WTC11 (cell line): ENCODE results near the gene ASF1A. TPM values are rescaled to one million over a fixed set of nuclear protein-coding genes. Genes with fewer than 3 reads are reported as not detected.

Experiments used
- CBFB ChIP-seq: sonication (generic); formaldehyde crosslinking; IDR thresholded peaks from 2 replicates; pipeline ENCODE4 v1.8.1; 2022; ENCODE audit warnings: mild to moderate bottlenecking, low read depth, missing genetic modification reagents
- CREM ChIP-seq: sonication (generic); formaldehyde crosslinking; IDR thresholded peaks from 2 replicates; pipeline ENCODE4 v1.8.1; 2022; ENCODE audit warnings: mild to moderate bottlenecking, missing genetic modification reagents, moderate library complexity
- ELF4 ChIP-seq: sonication (generic); formaldehyde crosslinking; IDR thresholded peaks from 2 replicates; pipeline ENCODE4 v1.8.1; 2022; ENCODE audit warnings: low read depth, mild to moderate bottlenecking, moderate library complexity, missing genetic modification reagents
- ESRRA ChIP-seq: sonication (generic); formaldehyde crosslinking; IDR thresholded peaks from 2 replicates; pipeline ENCODE4 v1.8.1; 2022; ENCODE audit warnings: mild to moderate bottlenecking, missing genetic modification reagents, borderline replicate concordance
- FOXJ3 ChIP-seq: sonication (generic); formaldehyde crosslinking; IDR thresholded peaks from 2 replicates; pipeline ENCODE4 v1.9.0; 2021; ENCODE audit warnings: missing genetic modification reagents, mild to moderate bottlenecking, borderline replicate concordance
- GABPB1 ChIP-seq: sonication (generic); formaldehyde crosslinking; IDR thresholded peaks from 2 replicates; pipeline ENCODE4 v1.8.1; 2023; ENCODE audit warnings: mild to moderate bottlenecking, missing genetic modification reagents
- GTF2I ChIP-seq: fragments of 250-450 bp; sonication (Bioruptor Pico); conservative IDR thresholded peaks from 2 replicates; pipeline ENCODE4 v1.4.0; 2021; ENCODE audit warnings: mild to moderate bottlenecking
- JUN ChIP-seq: sonication (generic); formaldehyde crosslinking; IDR thresholded peaks from 2 replicates; pipeline ENCODE4 v1.8.0; 2023; ENCODE audit warnings: mild to moderate bottlenecking, missing genetic modification reagents
- KAT7 ChIP-seq: sonication (generic); formaldehyde crosslinking; IDR thresholded peaks from 2 replicates; pipeline ENCODE4 v1.8.1; 2023; ENCODE audit warnings: missing genetic modification reagents, mild to moderate bottlenecking, borderline replicate concordance
- RELA ChIP-seq: sonication (generic); formaldehyde crosslinking; IDR thresholded peaks from 2 replicates; pipeline ENCODE4 v1.8.1; 2022; ENCODE audit warnings: missing genetic modification reagents, mild to moderate bottlenecking, borderline replicate concordance
- TEAD1 ChIP-seq: sonication (generic); formaldehyde crosslinking; IDR thresholded peaks from 2 replicates; pipeline ENCODE4 v1.8.0; 2022; ENCODE audit warnings: mild to moderate bottlenecking, missing genetic modification reagents
- ZNF121 ChIP-seq: sonication (generic); formaldehyde crosslinking; IDR thresholded peaks from 2 replicates; pipeline ENCODE4 v1.8.0; 2023; ENCODE audit warnings: missing genetic modification reagents
- ZNF263 ChIP-seq: sonication (generic); formaldehyde crosslinking; IDR thresholded peaks from 2 replicates; pipeline ENCODE4 v1.8.1; 2022; ENCODE audit warnings: low read depth, mild to moderate bottlenecking, moderate library complexity, missing genetic modification reagents
- ZNF671 ChIP-seq: fragments of 250-450 bp; sonication (Bioruptor Pico); IDR thresholded peaks from 2 replicates; pipeline ENCODE4 v1.8.0; 2021; ENCODE audit warnings: mild to moderate bottlenecking
- total RNA-seq: library from RNA; stranded (reverse); gene quantifications from 3 replicates; pipeline ENCODE4 v1.2.3, GENCODE V29; 2021
- TF ChIP-seq, protein P1 (sequence below): fragments of 250-450 bp; sonication (Bioruptor Pico); IDR thresholded peaks from 2 replicates; pipeline ENCODE4 v1.8.0; 2021; ENCODE audit warnings: mild to moderate bottlenecking
- TF ChIP-seq, protein P2 (sequence below): sonication (generic); formaldehyde crosslinking; IDR thresholded peaks from 2 replicates; pipeline ENCODE4 v1.8.1; 2022; ENCODE audit warnings: low read depth, mild to moderate bottlenecking, moderate library complexity, missing genetic modification reagents, borderline replicate concordance
- TF ChIP-seq, protein P3 (sequence below): sonication (generic); formaldehyde crosslinking; IDR thresholded peaks from 2 replicates; pipeline ENCODE4 v1.8.0; 2022; ENCODE audit warnings: mild to moderate bottlenecking, missing genetic modification reagents
- TF ChIP-seq, protein P4 (sequence below): fragments of 250-450 bp; sonication (Bioruptor Pico); IDR thresholded peaks from 2 replicates; pipeline ENCODE4 v2.1.2; 2022; ENCODE audit warnings: mild to moderate bottlenecking, moderate library complexity
- TF ChIP-seq, protein P5 (sequence below): sonication (generic); formaldehyde crosslinking; IDR thresholded peaks from 2 replicates; pipeline ENCODE4 v1.8.1; 2022; ENCODE audit warnings: mild to moderate bottlenecking, missing genetic modification reagents, moderate library complexity, borderline replicate concordance
- TF ChIP-seq, protein P6 (sequence below): sonication (generic); formaldehyde crosslinking; IDR thresholded peaks from 2 replicates; pipeline ENCODE4 v1.8.0; 2022; ENCODE audit warnings: missing genetic modification reagents
- TF ChIP-seq, protein P7 (sequence below): sonication (generic); formaldehyde crosslinking; IDR thresholded peaks from 2 replicates; pipeline ENCODE4 v1.8.1; 2022; ENCODE audit warnings: low read depth, missing genetic modification reagents, borderline replicate concordance
- TF ChIP-seq, protein P8 (sequence below): sonication (generic); formaldehyde crosslinking; IDR thresholded peaks from 2 replicates; pipeline ENCODE4 v1.8.1; 2023; ENCODE audit warnings: mild to moderate bottlenecking, moderate library complexity, missing genetic modification reagents

The ASF1A gene
- total RNA-seq, 1 experiment from 2014 or later, result 36.7 TPM

DNA sequence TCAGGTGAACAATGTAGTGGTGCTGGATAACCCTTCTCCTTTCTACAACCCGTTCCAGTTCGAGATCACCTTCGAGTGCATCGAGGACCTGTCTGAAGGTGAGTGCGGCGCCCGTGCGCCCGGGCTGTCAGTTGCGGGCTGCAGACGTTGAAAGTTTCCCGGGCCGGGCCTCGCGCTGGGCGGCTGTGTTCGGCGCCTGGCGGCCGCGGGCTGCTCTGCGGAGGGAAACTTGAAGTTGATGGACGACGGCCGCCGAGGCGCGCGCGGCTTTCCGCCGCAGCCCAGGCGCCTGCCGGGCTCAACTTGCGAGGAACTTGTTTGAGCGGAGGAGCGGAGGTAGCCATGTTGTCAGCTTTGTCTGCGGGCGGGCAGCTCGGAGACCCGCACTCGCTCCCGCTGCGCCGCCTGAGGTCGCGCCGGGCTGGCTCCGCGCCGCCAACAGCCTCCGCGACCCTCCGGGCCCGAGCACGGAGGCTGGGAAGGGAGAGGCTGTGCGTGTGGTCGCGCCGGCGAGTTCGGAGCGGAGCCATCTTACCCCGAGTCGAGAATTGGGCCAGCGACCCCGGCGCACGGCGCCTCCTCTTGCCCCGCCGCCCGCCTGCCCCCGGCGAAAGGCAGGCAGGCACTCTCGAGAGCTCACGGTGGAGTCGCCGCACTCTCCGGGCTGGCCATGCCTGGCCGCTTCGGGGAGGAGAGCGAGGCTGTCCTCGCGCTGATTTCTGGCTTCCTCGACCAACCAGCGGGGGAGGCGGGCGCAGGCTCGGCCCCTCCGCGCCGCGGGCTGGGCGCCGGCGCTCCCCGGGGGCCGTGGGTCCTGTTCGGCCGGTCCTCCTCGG lies 691 bp downstream of the ASF1A start (continued):
- no peak for TF ChIP-seq ELF4 (CRISPR knock-in tag)
- TF ChIP-seq FOXJ3 (CRISPR knock-in tag), result no peak
- TF ChIP-seq ZNF263 (CRISPR knock-in tag), result no peak
- TF ChIP-seq, protein P1, sequence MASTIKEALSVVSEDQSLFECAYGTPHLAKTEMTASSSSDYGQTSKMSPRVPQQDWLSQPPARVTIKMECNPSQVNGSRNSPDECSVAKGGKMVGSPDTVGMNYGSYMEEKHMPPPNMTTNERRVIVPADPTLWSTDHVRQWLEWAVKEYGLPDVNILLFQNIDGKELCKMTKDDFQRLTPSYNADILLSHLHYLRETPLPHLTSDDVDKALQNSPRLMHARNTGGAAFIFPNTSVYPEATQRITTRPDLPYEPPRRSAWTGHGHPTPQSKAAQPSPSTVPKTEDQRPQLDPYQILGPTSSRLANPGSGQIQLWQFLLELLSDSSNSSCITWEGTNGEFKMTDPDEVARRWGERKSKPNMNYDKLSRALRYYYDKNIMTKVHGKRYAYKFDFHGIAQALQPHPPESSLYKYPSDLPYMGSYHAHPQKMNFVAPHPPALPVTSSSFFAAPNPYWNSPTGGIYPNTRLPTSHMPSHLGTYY (CRISPR knock-in tag), result no peak
- TF ChIP-seq KAT7 (CRISPR knock-in tag), result peak; percentile 32; the same call in 1 of the 2 replicates
- TF ChIP-seq RELA (CRISPR knock-in tag), result 0 out of 2 replicates have a peak, but pooled peaks have one; percentile 12
- TF ChIP-seq, protein P2, sequence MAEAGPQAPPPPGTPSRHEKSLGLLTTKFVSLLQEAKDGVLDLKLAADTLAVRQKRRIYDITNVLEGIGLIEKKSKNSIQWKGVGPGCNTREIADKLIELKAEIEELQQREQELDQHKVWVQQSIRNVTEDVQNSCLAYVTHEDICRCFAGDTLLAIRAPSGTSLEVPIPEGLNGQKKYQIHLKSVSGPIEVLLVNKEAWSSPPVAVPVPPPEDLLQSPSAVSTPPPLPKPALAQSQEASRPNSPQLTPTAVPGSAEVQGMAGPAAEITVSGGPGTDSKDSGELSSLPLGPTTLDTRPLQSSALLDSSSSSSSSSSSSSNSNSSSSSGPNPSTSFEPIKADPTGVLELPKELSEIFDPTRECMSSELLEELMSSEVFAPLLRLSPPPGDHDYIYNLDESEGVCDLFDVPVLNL (CRISPR knock-in tag), result no peak
- no peak for TF ChIP-seq GTF2I (CRISPR knock-in tag)
- no peak for TF ChIP-seq ZNF121 (CRISPR knock-in tag)
- TF ChIP-seq GABPB1 (CRISPR knock-in tag), result no peak; the same call in 1 of the 2 replicates
- TF ChIP-seq CREM (CRISPR knock-in tag), result no peak
- TF ChIP-seq, protein P3, sequence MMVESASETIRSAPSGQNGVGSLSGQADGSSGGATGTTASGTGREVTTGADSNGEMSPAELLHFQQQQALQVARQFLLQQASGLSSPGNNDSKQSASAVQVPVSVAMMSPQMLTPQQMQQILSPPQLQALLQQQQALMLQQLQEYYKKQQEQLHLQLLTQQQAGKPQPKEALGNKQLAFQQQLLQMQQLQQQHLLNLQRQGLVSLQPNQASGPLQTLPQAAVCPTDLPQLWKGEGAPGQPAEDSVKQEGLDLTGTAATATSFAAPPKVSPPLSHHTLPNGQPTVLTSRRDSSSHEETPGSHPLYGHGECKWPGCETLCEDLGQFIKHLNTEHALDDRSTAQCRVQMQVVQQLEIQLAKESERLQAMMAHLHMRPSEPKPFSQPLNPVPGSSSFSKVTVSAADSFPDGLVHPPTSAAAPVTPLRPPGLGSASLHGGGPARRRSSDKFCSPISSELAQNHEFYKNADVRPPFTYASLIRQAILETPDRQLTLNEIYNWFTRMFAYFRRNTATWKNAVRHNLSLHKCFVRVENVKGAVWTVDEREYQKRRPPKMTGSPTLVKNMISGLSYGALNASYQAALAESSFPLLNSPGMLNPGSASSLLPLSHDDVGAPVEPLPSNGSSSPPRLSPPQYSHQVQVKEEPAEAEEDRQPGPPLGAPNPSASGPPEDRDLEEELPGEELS (CRISPR knock-in tag), result 0 out of 2 replicates have a peak, but pooled peaks have one; percentile 30
- no peak for TF ChIP-seq ZNF671 (CRISPR knock-in tag)
- TF ChIP-seq, protein P4, sequence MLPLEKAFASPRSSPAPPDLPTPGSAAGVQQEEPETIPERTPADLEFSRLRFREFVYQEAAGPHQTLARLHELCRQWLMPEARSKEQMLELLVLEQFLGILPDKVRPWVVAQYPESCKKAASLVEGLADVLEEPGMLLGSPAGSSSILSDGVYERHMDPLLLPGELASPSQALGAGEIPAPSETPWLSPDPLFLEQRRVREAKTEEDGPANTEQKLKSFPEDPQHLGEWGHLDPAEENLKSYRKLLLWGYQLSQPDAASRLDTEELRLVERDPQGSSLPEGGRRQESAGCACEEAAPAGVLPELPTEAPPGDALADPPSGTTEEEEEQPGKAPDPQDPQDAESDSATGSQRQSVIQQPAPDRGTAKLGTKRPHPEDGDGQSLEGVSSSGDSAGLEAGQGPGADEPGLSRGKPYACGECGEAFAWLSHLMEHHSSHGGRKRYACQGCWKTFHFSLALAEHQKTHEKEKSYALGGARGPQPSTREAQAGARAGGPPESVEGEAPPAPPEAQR (CRISPR knock-in tag), result no peak
- TF ChIP-seq JUN, result no peak
- TF ChIP-seq TEAD1 (CRISPR knock-in tag), result no peak; the same call in 1 of the 2 replicates
- TF ChIP-seq, protein P5, sequence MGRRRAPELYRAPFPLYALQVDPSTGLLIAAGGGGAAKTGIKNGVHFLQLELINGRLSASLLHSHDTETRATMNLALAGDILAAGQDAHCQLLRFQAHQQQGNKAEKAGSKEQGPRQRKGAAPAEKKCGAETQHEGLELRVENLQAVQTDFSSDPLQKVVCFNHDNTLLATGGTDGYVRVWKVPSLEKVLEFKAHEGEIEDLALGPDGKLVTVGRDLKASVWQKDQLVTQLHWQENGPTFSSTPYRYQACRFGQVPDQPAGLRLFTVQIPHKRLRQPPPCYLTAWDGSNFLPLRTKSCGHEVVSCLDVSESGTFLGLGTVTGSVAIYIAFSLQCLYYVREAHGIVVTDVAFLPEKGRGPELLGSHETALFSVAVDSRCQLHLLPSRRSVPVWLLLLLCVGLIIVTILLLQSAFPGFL (CRISPR knock-in tag), result no peak
- TF ChIP-seq, protein P6, sequence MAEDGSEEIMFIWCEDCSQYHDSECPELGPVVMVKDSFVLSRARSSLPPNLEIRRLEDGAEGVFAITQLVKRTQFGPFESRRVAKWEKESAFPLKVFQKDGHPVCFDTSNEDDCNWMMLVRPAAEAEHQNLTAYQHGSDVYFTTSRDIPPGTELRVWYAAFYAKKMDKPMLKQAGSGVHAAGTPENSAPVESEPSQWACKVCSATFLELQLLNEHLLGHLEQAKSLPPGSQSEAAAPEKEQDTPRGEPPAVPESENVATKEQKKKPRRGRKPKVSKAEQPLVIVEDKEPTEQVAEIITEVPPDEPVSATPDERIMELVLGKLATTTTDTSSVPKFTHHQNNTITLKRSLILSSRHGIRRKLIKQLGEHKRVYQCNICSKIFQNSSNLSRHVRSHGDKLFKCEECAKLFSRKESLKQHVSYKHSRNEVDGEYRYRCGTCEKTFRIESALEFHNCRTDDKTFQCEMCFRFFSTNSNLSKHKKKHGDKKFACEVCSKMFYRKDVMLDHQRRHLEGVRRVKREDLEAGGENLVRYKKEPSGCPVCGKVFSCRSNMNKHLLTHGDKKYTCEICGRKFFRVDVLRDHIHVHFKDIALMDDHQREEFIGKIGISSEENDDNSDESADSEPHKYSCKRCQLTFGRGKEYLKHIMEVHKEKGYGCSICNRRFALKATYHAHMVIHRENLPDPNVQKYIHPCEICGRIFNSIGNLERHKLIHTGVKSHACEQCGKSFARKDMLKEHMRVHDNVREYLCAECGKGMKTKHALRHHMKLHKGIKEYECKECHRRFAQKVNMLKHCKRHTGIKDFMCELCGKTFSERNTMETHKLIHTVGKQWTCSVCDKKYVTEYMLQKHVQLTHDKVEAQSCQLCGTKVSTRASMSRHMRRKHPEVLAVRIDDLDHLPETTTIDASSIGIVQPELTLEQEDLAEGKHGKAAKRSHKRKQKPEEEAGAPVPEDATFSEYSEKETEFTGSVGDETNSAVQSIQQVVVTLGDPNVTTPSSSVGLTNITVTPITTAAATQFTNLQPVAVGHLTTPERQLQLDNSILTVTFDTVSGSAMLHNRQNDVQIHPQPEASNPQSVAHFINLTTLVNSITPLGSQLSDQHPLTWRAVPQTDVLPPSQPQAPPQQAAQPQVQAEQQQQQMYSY (CRISPR knock-in tag), result no peak
- TF ChIP-seq CBFB, result no peak
- TF ChIP-seq, protein P7, sequence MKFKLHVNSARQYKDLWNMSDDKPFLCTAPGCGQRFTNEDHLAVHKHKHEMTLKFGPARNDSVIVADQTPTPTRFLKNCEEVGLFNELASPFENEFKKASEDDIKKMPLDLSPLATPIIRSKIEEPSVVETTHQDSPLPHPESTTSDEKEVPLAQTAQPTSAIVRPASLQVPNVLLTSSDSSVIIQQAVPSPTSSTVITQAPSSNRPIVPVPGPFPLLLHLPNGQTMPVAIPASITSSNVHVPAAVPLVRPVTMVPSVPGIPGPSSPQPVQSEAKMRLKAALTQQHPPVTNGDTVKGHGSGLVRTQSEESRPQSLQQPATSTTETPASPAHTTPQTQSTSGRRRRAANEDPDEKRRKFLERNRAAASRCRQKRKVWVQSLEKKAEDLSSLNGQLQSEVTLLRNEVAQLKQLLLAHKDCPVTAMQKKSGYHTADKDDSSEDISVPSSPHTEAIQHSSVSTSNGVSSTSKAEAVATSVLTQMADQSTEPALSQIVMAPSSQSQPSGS, result no peak
- TF ChIP-seq, protein P8, sequence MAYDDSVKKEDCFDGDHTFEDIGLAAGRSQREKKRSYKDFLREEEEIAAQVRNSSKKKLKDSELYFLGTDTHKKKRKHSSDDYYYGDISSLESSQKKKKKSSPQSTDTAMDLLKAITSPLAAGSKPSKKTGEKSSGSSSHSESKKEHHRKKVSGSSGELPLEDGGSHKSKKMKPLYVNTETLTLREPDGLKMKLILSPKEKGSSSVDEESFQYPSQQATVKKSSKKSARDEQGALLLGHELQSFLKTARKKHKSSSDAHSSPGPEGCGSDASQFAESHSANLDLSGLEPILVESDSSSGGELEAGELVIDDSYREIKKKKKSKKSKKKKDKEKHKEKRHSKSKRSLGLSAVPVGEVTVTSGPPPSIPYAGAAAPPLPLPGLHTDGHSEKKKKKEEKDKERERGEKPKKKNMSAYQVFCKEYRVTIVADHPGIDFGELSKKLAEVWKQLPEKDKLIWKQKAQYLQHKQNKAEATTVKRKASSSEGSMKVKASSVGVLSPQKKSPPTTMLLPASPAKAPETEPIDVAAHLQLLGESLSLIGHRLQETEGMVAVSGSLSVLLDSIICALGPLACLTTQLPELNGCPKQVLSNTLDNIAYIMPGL, result peak; percentile 83
- TF ChIP-seq ESRRA (CRISPR knock-in tag), result 0 out of 2 replicates have a peak, but pooled peaks have one; percentile 43
